Measurements from ENCODE around the gene KISS1R.

Gene KISS1R

GRCh38 chr19:920051-920864 lies 3.1 kb downstream of the KISS1R start:
- DNase-seq (ENCODE audit: low read depth): peak; percentile 50

- no peak for DNase-seq (ENCODE audit: low read depth)
Observed at GRCh38 chr19:924553-925086, 7.5 kb downstream of the KISS1R start.

- no peak for DNase-seq (ENCODE audit: low read depth)
Observed at GRCh38 chr19:925087-925525, 8.0 kb downstream of the KISS1R start.

GRCh38 chr19:925526-926322 lies 8.6 kb downstream of the KISS1R start, which contains the start of gene ARID3A:
TSS of gene ARID3A (plus strand) at chr19:926035. CDS start at chr19:929529, 3,494 bp downstream.
- peak; percentile 58 for DNase-seq (ENCODE audit: low read depth)

- DNase-seq (ENCODE audit: low read depth): no peak
Observed at GRCh38 chr19:926323-926588, 9.1 kb downstream of the KISS1R start.

- no peak for DNase-seq (ENCODE audit: low read depth)
Observed at GRCh38 chr19:926589-927350, 9.6 kb downstream of the KISS1R start.

GRCh38 chr19:927351-927779 lies 10.2 kb downstream of the KISS1R start:
- no peak for DNase-seq (ENCODE audit: low read depth)

- DNase-seq (ENCODE audit: low read depth): no peak
Observed at GRCh38 chr19:927780-928401, 10.8 kb downstream of the KISS1R start.

GRCh38 chr19:928471-929202 lies 11.5 kb downstream of the KISS1R start:
- DNase-seq (ENCODE audit: low read depth): no peak

- DNase-seq (ENCODE audit: low read depth): no peak
Observed at GRCh38 chr19:929203-929890, 12.2 kb downstream of the KISS1R start.

GRCh38 chr19:929891-930258 lies 12.7 kb downstream of the KISS1R start:
- no peak for DNase-seq (ENCODE audit: low read depth)

- DNase-seq (ENCODE audit: low read depth): no peak
Observed at GRCh38 chr19:931860-932647, 14.9 kb downstream of the KISS1R start.

GRCh38 chr19:932648-933552 lies 15.8 kb downstream of the KISS1R start:
- no peak for DNase-seq (ENCODE audit: low read depth)

- DNase-seq (ENCODE audit: low read depth): no peak
Observed at GRCh38 chr19:933553-933882, 16.4 kb downstream of the KISS1R start.

- DNase-seq (ENCODE audit: low read depth): no peak
Observed at GRCh38 chr19:934197-934840, 17.2 kb downstream of the KISS1R start.

- DNase-seq (ENCODE audit: low read depth): no peak
Observed at GRCh38 chr19:934865-935479, 17.8 kb downstream of the KISS1R start.

- no peak for DNase-seq (ENCODE audit: low read depth)
Observed at GRCh38 chr19:936175-936546, 19.0 kb downstream of the KISS1R start.

GRCh38 chr19:937259-937694 lies 20.1 kb downstream of the KISS1R start:
- DNase-seq (ENCODE audit: low read depth): no peak
